ENCODE data around the gene HLA-DMA. TPM values are rescaled to one million over a fixed set of nuclear protein-coding genes. Genes with fewer than 3 reads are reported as not detected.

Gene HLA-DMA
- total RNA-seq, 1 donor, result 1.6 TPM

DNA sequence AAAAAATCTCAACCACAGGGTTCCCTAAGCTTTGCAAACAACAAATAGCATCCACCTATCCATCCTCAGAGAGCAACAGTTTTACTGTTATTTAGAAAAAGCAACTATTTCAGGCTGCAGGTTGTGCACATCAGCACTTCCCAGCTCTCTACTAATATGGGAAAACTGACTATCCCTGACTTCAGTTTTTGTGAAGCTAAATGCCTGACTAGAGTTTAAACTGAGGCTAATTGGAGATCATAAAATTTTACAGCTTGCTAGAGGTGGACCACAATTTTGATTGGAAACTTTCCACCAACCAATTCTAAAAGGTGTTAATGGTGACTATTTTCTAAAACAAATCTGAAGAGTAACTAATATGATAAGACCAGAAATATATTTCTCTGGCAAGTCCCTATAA, 48.9 kb downstream of the HLA-DMA start:
- no peak for DNase-seq (ENCODE audit: low read depth)
- TF ChIP-seq CTCF (IDR thresholded peaks at IDR 0.05; ENCODE audit: insufficient read depth, low read length), result no peak
- no peak overlapping the region for H3K4me3 ChIP-seq (ENCODE audit: low read depth, low read length)

Other genes starting within 250 kb of the HLA-DMA start
- gene HLA-DQA2, start 211.7 kb downstream of the HLA-DMA start, total RNA-seq (ENCODE audit: low replicate concordance), result not detected in 2 replicates
- not detected in 2 replicates for gene HLA-DQB2, start 189.6 kb downstream of the HLA-DMA start, total RNA-seq (ENCODE audit: low replicate concordance)
- 2.6 TPM in 1 of 2 replicates, not detected in the other for gene HLA-DOB, start 136.1 kb downstream of the HLA-DMA start, total RNA-seq (ENCODE audit: low replicate concordance)
- gene TAP2, start 114.4 kb downstream of the HLA-DMA start, total RNA-seq (ENCODE audit: low replicate concordance), result 12.4 and 17.0 TPM in 2 replicates
- 36.2 and 38.0 TPM in 2 replicates for gene PSMB8, start 109.0 kb downstream of the HLA-DMA start, total RNA-seq (ENCODE audit: low replicate concordance)
- 11.9 and 25.2 TPM in 2 replicates for gene TAP1, start 99.4 kb downstream of the HLA-DMA start, total RNA-seq (ENCODE audit: low replicate concordance)
- 10.8 and 11.5 TPM in 2 replicates for gene PSMB9, start 98.9 kb downstream of the HLA-DMA start, total RNA-seq (ENCODE audit: low replicate concordance)
- 0.09 TPM in 1 of 2 replicates, not detected in the other for gene HLA-DMB, start 12.1 kb downstream of the HLA-DMA start, total RNA-seq (ENCODE audit: low replicate concordance)
- 145 and 157 TPM in 2 replicates for gene BRD2, start 15.5 kb upstream of the HLA-DMA start, total RNA-seq (ENCODE audit: low replicate concordance)
- gene HLA-DOA, start 56.5 kb upstream of the HLA-DMA start, total RNA-seq (ENCODE audit: low replicate concordance), result not detected in 2 replicates
- gene HLA-DPA1, start 120.6 kb upstream of the HLA-DMA start, total RNA-seq (ENCODE audit: low replicate concordance), result 0.18 and 1.8 TPM in 2 replicates
- gene HLA-DPB1, start 122.9 kb upstream of the HLA-DMA start, total RNA-seq (ENCODE audit: low replicate concordance), result 0.27 and 3.8 TPM in 2 replicates
- gene COL11A2, start 239.4 kb upstream of the HLA-DMA start, total RNA-seq (ENCODE audit: low replicate concordance), result 0.09 and 0.74 TPM in 2 replicates
- 11.1 and 22.6 TPM in 2 replicates for gene RXRB, start 247.6 kb upstream of the HLA-DMA start, total RNA-seq (ENCODE audit: low replicate concordance)
- gene SLC39A7, start 247.8 kb upstream of the HLA-DMA start, total RNA-seq (ENCODE audit: low replicate concordance), result 71.3 and 121 TPM in 2 replicates